Immature natural killer cell (primary cell): ENCODE data around the gene DACH1. TPM values are rescaled to one million over a fixed set of nuclear protein-coding genes. Genes with fewer than 3 reads are reported as not detected.

Source experiments
- DNase-seq, 3 donors: peaks; one replicate each; pipeline ENCODE4 v3.0.0; 2022; ENCODE audit warnings: mixed read lengths in 1 of 3
- H3K27ac Mint-ChIP-seq, 6 donors: one replicate each; pipeline ENCODE4 v1.8.0; 2020; ENCODE audit warnings: mixed read lengths in 6 of 6, mild to moderate bottlenecking in 5 of 6, inconsistent platforms in 4 of 6, moderate library complexity in 3 of 6
- H3K27me3 Mint-ChIP-seq, 3 donors: one replicate each; pipeline ENCODE4 v1.8.0; 2020 to 2021; ENCODE audit warnings: low read depth in 3 of 3, mild to moderate bottlenecking in 3 of 3, mixed read lengths in 3 of 3, moderate library complexity in 3 of 3, inconsistent platforms in 1 of 3
- H3K36me3 Mint-ChIP-seq, 3 donors: one replicate each; pipeline ENCODE4 v1.8.0; 2020; ENCODE audit warnings: mixed read lengths in 3 of 3, inconsistent platforms in 2 of 3, mild to moderate bottlenecking in 2 of 3
- H3K4me1 Mint-ChIP-seq, 2 donors: one replicate each; pipeline ENCODE4 v1.8.0; 2020; ENCODE audit warnings: inconsistent platforms in 2 of 2, mild to moderate bottlenecking in 2 of 2, mixed read lengths in 2 of 2, moderate library complexity in 1 of 2
- H3K4me3 Mint-ChIP-seq, 5 donors: one replicate each; pipeline ENCODE4 v1.8.0; 2020; ENCODE audit warnings: mild to moderate bottlenecking in 5 of 5, mixed read lengths in 5 of 5, inconsistent platforms in 3 of 5, moderate library complexity in 3 of 5
- H3K9me3 Mint-ChIP-seq, 6 donors: one replicate each; pipeline ENCODE4 v1.8.0; 2020; ENCODE audit warnings: mild to moderate bottlenecking in 6 of 6, mixed read lengths in 6 of 6, inconsistent platforms in 4 of 6, moderate library complexity in 3 of 6
- polyA plus RNA-seq, 3 donors: library from polyadenylated mRNA; unstranded; fragments of 300-500 nt; fragmentation: Illumina TruSeq; gene quantifications; one replicate each; pipeline ENCODE4 v1.2.3, GENCODE V29; 2021

The DACH1 gene
- polyA plus RNA-seq, 3 donors from 2014 or later: 0.08 to 0.72 (median 0.32) TPM

DNA sequence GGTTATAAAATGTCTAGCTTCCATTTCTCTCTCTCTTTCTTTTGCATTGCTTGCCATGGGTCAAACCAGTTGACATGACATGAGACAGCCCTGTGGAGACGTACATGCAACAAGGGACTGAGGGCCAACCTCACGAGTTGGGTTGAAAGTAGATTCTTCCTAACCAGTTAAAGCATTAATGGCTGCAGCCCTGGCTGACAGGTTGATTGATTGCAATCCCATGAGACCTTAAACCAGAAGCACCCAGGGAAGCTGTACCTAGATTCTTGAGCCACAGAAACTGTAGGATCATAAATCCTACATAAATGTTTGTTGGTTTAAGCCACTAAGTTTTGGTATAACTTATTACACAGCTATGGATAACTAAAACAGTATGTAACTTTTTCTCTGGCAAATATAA lies 373.8 kb downstream of the DACH1 start:
- H3K27me3 Mint-ChIP-seq: peaks cover 0 to 1% (median 0%) of the 10 kb centered on the region in 3 donors
- H3K36me3 Mint-ChIP-seq: no peaks in the 10 kb centered on the region
- no peaks in the 10 kb centered on the region for H3K4me1 Mint-ChIP-seq
- DNase-seq: no peak
- H3K4me3 Mint-ChIP-seq: no peak overlapping the region
- no peak overlapping the region for H3K27ac Mint-ChIP-seq
- H3K9me3 Mint-ChIP-seq: peaks cover 3 to 15% (median 5%) of the 10 kb centered on the region in 6 donors

GRCh38 chr13:71492346-71492871 lies 374.6 kb downstream of the DACH1 start:
- Mint-ChIP-seq H3K36me3 (no peaks in the 10 kb centered on the region), H3K4me1 (no peaks in the 10 kb centered on the region), H3K27me3 (peaks cover 0 to 1% (median 0%) of the 10 kb centered on the region in 3 donors), H3K9me3 (peaks cover 3 to 17% (median 5%) of the 10 kb centered on the region in 6 donors), H3K27ac (no peak overlapping the region), H3K4me3 (no peak overlapping the region)
- no peak for DNase-seq

GRCh38 chr13:71491010-71491409 lies 376.0 kb downstream of the DACH1 start:
- Mint-ChIP-seq H3K4me1 (no peaks in the 10 kb centered on the region), H3K36me3 (no peaks in the 10 kb centered on the region), H3K27ac (no peak overlapping the region), H3K4me3 (no peak overlapping the region), H3K9me3 (peaks cover 0 to 15% (median 5%) of the 10 kb centered on the region in 6 donors), H3K27me3 (peaks cover 0 to 1% (median 0%) of the 10 kb centered on the region in 3 donors)
- DNase-seq: no peak

DNA sequence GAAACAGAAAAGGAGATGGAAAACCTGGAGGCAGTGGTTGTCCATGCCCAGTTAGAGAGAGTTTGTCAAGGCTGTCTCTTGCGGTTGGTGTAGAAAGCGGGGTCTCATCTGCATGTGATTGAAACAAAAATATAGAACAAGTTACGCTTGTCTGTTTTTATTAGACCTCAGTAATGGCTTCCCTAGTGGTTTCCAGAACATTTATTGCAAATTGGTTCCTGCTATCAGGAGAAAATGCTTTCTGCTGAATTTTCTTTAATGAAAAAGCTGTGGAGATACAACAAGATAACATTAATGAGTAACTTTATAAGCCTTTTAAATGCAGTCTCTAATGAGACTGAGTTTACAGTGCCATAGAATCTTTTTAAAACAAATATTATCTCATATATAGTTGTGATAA lies 378.0 kb downstream of the DACH1 start:
- DNase-seq: no peak
- H3K4me3 Mint-ChIP-seq: no peak overlapping the region
- H3K9me3 Mint-ChIP-seq: peaks cover 0 to 9% (median 5%) of the 10 kb centered on the region in 6 donors
- no peaks in the 10 kb centered on the region for H3K36me3 Mint-ChIP-seq
- no peak overlapping the region for H3K27ac Mint-ChIP-seq
- H3K27me3 Mint-ChIP-seq: no peaks in the 10 kb centered on the region
- H3K4me1 Mint-ChIP-seq: no peaks in the 10 kb centered on the region

GRCh38 chr13:71488201-71488600 lies 378.8 kb downstream of the DACH1 start:
- no peak overlapping the region for H3K27ac Mint-ChIP-seq
- H3K27me3 Mint-ChIP-seq: no peaks in the 10 kb centered on the region
- no peak for DNase-seq
- H3K9me3 Mint-ChIP-seq: peaks cover 0 to 9% (median 5%) of the 10 kb centered on the region in 6 donors
- no peak overlapping the region for H3K4me3 Mint-ChIP-seq
- H3K36me3 Mint-ChIP-seq: no peaks in the 10 kb centered on the region
- H3K4me1 Mint-ChIP-seq: no peaks in the 10 kb centered on the region

GRCh38 chr13:71485913-71486312 lies 381.1 kb downstream of the DACH1 start:
- no peak overlapping the region for H3K4me3 Mint-ChIP-seq
- DNase-seq: no peak
- no peaks in the 10 kb centered on the region for H3K36me3 Mint-ChIP-seq
- H3K9me3 Mint-ChIP-seq: peaks cover 0 to 5% (median 2%) of the 10 kb centered on the region in 6 donors
- H3K27me3 Mint-ChIP-seq: no peaks in the 10 kb centered on the region
- no peak overlapping the region for H3K27ac Mint-ChIP-seq
- no peaks in the 10 kb centered on the region for H3K4me1 Mint-ChIP-seq

- no peak overlapping the region for H3K27ac Mint-ChIP-seq
- no peaks in the 10 kb centered on the region for H3K36me3 Mint-ChIP-seq
- no peaks in the 10 kb centered on the region for H3K4me1 Mint-ChIP-seq
- DNase-seq: no peak
- H3K9me3 Mint-ChIP-seq: peaks cover 0 to 9% (median 3%) of the 10 kb centered on the region in 6 donors
- no peak overlapping the region for H3K4me3 Mint-ChIP-seq
- H3K27me3 Mint-ChIP-seq: no peaks in the 10 kb centered on the region
These were observed 383.3 kb downstream of the DACH1 start for GRCh38 chr13:71483733-71484132.

DNA sequence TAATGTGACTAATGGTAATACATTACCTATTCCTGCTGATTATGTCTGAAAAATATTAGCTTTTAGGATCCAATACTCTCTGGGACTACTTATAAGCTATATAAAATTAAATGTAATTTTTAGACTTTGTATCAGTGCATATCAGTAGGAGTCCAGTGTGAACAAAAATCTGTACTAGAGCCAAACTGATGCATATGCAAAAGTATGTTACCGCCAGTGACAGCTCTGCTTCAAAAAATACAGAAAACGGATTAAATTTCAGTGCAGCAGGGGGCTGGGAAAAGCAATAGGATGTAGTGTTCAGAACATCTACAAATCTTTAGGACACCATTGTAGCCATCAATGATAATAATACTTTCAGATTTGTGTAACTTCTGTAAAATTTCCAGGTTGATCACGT lies 385.5 kb downstream of the DACH1 start:
- Mint-ChIP-seq H3K4me3 (no peak overlapping the region), H3K36me3 (no peaks in the 10 kb centered on the region), H3K4me1 (no peaks in the 10 kb centered on the region), H3K27me3 (no peaks in the 10 kb centered on the region), H3K27ac (no peak overlapping the region), H3K9me3 (peaks cover 0 to 5% (median 3%) of the 10 kb centered on the region in 6 donors)
- DNase-seq: no peak

DNA sequence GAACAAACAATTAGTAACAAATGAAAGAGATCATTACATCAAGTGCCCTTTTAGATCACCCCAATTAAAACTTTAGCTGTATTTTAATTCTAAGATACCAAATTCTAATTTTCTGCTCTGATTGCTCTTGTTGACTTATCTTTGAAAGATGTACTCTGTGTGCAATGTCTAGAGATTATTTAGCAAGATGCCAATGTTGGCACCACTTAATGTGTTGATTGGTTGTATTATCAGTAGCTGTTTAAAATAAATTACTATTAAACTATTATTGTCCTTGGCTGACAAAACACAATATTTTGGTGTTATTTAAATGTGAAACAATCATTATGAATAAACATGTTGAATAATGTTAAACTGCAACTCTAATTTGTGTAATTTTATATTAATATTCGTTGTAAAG lies 386.0 kb downstream of the DACH1 start:
- Mint-ChIP-seq H3K27ac (no peak overlapping the region), H3K9me3 (peaks cover 0 to 5% (median 3%) of the 10 kb centered on the region in 6 donors), H3K4me3 (no peak overlapping the region), H3K36me3 (no peaks in the 10 kb centered on the region), H3K27me3 (no peaks in the 10 kb centered on the region), H3K4me1 (no peaks in the 10 kb centered on the region)
- no peak for DNase-seq

DNA sequence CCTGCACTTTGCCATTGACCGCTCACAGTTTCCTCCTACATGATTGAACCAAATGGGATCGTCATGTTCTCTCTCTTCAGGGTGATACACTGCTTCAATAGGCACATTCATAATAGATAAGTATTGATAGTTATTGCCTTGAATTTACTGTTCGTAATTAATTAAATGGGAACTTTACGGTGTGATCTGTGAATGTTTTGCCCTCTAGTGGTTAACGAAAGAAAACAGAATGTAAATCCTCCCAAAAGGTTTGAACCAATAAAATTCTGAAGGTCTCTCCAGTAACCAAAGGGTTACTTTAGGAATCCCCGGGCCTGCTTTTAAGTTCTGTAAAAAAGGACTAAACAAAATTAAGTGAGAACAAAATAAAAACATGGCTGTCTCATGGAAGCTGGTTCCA lies 389.3 kb downstream of the DACH1 start:
- Mint-ChIP-seq H3K27ac (no peak overlapping the region), H3K36me3 (no peaks in the 10 kb centered on the region)

DNA sequence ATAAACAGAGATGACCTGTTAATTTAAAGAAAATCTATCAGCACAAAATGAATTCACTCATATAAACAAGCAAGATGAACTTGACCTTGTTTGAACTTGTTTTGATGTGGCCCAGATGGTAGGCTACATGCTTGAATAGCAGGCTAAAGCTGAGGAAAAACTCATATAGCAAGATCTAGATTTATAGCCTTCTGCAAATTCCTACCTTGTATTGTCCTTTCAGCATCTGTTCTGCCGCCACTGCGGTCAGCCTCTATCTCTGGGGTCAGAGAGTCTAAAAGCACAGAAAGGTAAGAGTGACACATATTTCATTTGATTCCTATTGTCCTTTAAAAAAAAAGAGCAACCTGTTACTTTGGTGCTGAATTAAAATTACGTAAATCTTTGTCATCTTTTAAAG lies 392.1 kb downstream of the DACH1 start:
- H3K4me1 Mint-ChIP-seq: no peaks in the 10 kb centered on the region
- peaks cover 2 to 15% (median 6%) of the 10 kb centered on the region in 6 donors for H3K9me3 Mint-ChIP-seq
- H3K27ac Mint-ChIP-seq: no peak overlapping the region
- DNase-seq: no peak
- H3K27me3 Mint-ChIP-seq: no peaks in the 10 kb centered on the region
- H3K4me3 Mint-ChIP-seq: no peak overlapping the region
- H3K36me3 Mint-ChIP-seq: peaks cover 0 to 5% (median 0%) of the 10 kb centered on the region in 3 donors

More for the DNA sequence above, 389.3 kb downstream of the DACH1 start:
- Mint-ChIP-seq H3K27me3 (no peaks in the 10 kb centered on the region), H3K9me3 (peaks cover 2 to 8% (median 3%) of the 10 kb centered on the region in 6 donors), H3K4me1 (no peaks in the 10 kb centered on the region), H3K4me3 (no peak overlapping the region)
- no peak for DNase-seq

- H3K27ac Mint-ChIP-seq: no peak overlapping the region
- H3K36me3 Mint-ChIP-seq: peaks cover 0 to 5% (median 0%) of the 10 kb centered on the region in 3 donors
- DNase-seq: no peak
- H3K4me3 Mint-ChIP-seq: no peak overlapping the region
- H3K4me1 Mint-ChIP-seq: no peaks in the 10 kb centered on the region
- no peaks in the 10 kb centered on the region for H3K27me3 Mint-ChIP-seq
- H3K9me3 Mint-ChIP-seq: peaks cover 3 to 17% (median 7%) of the 10 kb centered on the region in 6 donors
These were observed 397.4 kb downstream of the DACH1 start for GRCh38 chr13:71469626-71470025.

DNA sequence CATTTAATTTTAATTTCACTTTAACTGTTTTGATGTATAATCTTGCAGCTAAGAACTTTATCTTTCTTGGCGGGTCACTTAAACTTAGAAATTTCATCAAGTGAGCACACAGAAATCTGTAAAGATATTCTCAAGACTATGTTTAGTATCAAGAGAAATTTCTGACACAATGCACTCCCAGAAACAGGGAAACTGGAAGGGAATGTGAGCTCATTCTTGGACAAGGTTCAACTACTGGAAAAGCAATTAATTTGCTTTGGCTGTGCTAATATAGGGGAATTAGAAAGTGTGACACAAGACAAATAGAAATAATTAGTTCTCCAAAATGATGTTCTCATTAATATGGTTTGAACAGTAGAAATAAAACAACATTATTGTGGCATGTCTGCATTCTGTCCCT lies 402.3 kb downstream of the DACH1 start:
- Mint-ChIP-seq H3K4me1 (no peaks in the 10 kb centered on the region), H3K27me3 (peaks cover 0 to 2% (median 0%) of the 10 kb centered on the region in 3 donors), H3K27ac (no peak overlapping the region), H3K9me3 (peaks cover 2 to 13% (median 6%) of the 10 kb centered on the region in 6 donors), H3K4me3 (no peak overlapping the region), H3K36me3 (no peaks in the 10 kb centered on the region)
- no peak for DNase-seq

DNA sequence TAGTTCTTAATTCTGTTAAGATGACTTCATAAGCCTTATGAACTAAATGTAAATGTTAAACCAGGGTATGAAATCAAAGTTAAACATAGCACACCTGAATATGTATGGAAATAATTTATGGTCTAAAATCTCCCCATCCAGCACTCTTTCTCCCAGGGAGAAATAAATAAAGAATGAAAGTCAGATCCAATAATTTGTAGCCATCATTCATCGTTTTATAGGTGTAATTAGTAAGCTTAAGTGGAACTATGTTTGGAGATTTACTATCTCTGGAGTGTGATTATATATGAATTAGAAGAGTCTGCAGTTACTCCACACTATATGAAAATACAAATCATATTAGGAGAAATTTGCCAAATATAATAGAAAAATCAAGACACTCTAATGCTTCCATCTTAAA lies 405.1 kb downstream of the DACH1 start:
- Mint-ChIP-seq H3K9me3 (peaks cover 0 to 15% (median 5%) of the 10 kb centered on the region in 6 donors), H3K4me3 (no peak overlapping the region), H3K4me1 (no peaks in the 10 kb centered on the region), H3K36me3 (no peaks in the 10 kb centered on the region), H3K27ac (no peak overlapping the region), H3K27me3 (peaks cover 0 to 2% (median 0%) of the 10 kb centered on the region in 3 donors)
- no peak for DNase-seq

- Mint-ChIP-seq H3K4me3 (no peak overlapping the region), H3K4me1 (no peaks in the 10 kb centered on the region), H3K27me3 (peaks cover 0 to 2% (median 0%) of the 10 kb centered on the region in 3 donors), H3K36me3 (no peaks in the 10 kb centered on the region), H3K27ac (no peak overlapping the region), H3K9me3 (peaks cover 0 to 16% (median 3%) of the 10 kb centered on the region in 6 donors)
- no peak for DNase-seq
These were observed 406.8 kb downstream of the DACH1 start for GRCh38 chr13:71460211-71460610.
